Loucy (cell line): ENCODE data around the gene ECT2L.

Experiments
- H2AFZ ChIP-seq: fragments of 200-600 bp; sonication (generic); 2 replicates; pipeline ENCODE4 v1.6.0; 2016; ENCODE audit warnings: antibody characterized with exemption, mild to moderate bottlenecking, low read length, moderate library complexity
- H3F3A ChIP-seq: fragments of 200-600 bp; 2 replicates; pipeline ENCODE4 v1.6.0; 2016; ENCODE audit warnings: antibody characterized with exemption, low read depth, mild to moderate bottlenecking
- H3K27me3 ChIP-seq: fragments of 200-600 bp; sonication (generic); 2 replicates; pipeline ENCODE4 v1.6.1; 2014; ENCODE audit warnings: low read length, mild to moderate bottlenecking; ENCODE audit not compliant: insufficient read depth, poor library complexity, severe bottlenecking
- H3K36me3 ChIP-seq: fragments of 200-600 bp; sonication (generic); 2 replicates; pipeline ENCODE4 v1.6.1; 2016; ENCODE audit warnings: low read length; ENCODE audit not compliant: insufficient read depth
- H3K4me1 ChIP-seq: fragments of 200-600 bp; sonication (generic); 2 replicates; pipeline ENCODE4 v1.5.1; 2014; ENCODE audit warnings: low read length, mild to moderate bottlenecking; ENCODE audit not compliant: insufficient read depth, poor library complexity, severe bottlenecking
- H3K4me2 ChIP-seq: fragments of 200-600 bp; sonication (generic); 2 replicates; pipeline ENCODE4 v1.6.0; 2014; ENCODE audit warnings: antibody characterized with exemption, low read length, low read depth, mild to moderate bottlenecking; ENCODE audit not compliant: poor library complexity, severe bottlenecking
- H3K4me3 ChIP-seq: fragments of 200-600 bp; sonication (generic); 2 replicates; pipeline ENCODE4 v1.5.1; 2014; ENCODE audit warnings: low read length, mild to moderate bottlenecking, mixed read lengths; ENCODE audit not compliant: poor library complexity, severe bottlenecking
- H3K79me2 ChIP-seq: fragments of 200-600 bp; sonication (generic); 2 replicates; pipeline ENCODE4 v1.6.1; 2014; ENCODE audit warnings: low read length; ENCODE audit not compliant: insufficient read depth
- H3K9ac ChIP-seq: fragments of 200-600 bp; sonication (generic); 2 replicates; pipeline ENCODE4 v1.6.0; 2014; ENCODE audit warnings: mild to moderate bottlenecking, low read depth, low read length, moderate library complexity; ENCODE audit not compliant: poor library complexity, severe bottlenecking
- H3K9me2 ChIP-seq: fragments of 200-600 bp; sonication (generic); replicated peaks from 2 replicates; pipeline ENCODE4 v1.6.1; 2016; ENCODE audit warnings: low read depth, low read length, mixed read lengths
- H3K9me3 ChIP-seq: fragments of 200-600 bp; sonication (generic); 2 replicates; pipeline ENCODE4 v1.6.1; 2014; ENCODE audit warnings: mild to moderate bottlenecking, antibody characterized with exemption, low read length, low read depth; ENCODE audit not compliant: insufficient read depth
- H4K20me1 ChIP-seq: fragments of 200-600 bp; sonication (generic); 2 replicates; pipeline ENCODE4 v1.6.0; 2014; ENCODE audit warnings: antibody characterized with exemption, low read length, mild to moderate bottlenecking; ENCODE audit not compliant: insufficient read depth, poor library complexity, severe bottlenecking
- CTCF ChIP-seq: fragments of 200-600 bp; sonication (generic); conservative IDR thresholded peaks from 2 replicates; pipeline ENCODE4 v1.5.1; 2014; ENCODE audit warnings: mild to moderate bottlenecking, antibody characterized with exemption, low read length
- EZH2phosphoT487 ChIP-seq: fragments of 200-600 bp; IDR thresholded peaks from 2 replicates; pipeline ENCODE4 v1.6.1; 2018; ENCODE audit warnings: antibody characterized with exemption, mild to moderate bottlenecking, moderate library complexity, borderline replicate concordance

The ECT2L gene

GRCh38 chr6:138944412-138944811, 148.5 kb downstream of the ECT2L start:
- Histone ChIP-seq H4K20me1 (peaks cover 22% of the 10 kb centered on the region), H3K36me3 (peaks cover 57% of the 10 kb centered on the region), H3K79me2 (peaks cover 35% of the 10 kb centered on the region; the same call in 1 of the 2 replicates), H3K9me3 (no peaks in the 10 kb centered on the region), H3K4me3 (no peak overlapping the region), H2AFZ (no peak overlapping the region), H3K9me2 (no peaks in the 10 kb centered on the region), H3F3A (no peaks in the 10 kb centered on the region), H3K4me1 (peaks cover 12% of the 10 kb centered on the region), H3K27me3 (no peaks in the 10 kb centered on the region), H3K4me2 (no peak overlapping the region), H3K9ac (no peak overlapping the region)
- TF ChIP-seq EZH2phosphoT487: no peak
- TF ChIP-seq CTCF: no peak

GRCh38 chr6:138945354-138945753, 149.5 kb downstream of the ECT2L start:
- no peak overlapping the region for H3K9ac ChIP-seq
- no peak overlapping the region for H2AFZ ChIP-seq
- no peak overlapping the region for H3K4me2 ChIP-seq
- H3K4me3 ChIP-seq: no peak overlapping the region
- H3F3A ChIP-seq: no peaks in the 10 kb centered on the region
- no peaks in the 10 kb centered on the region for H3K27me3 ChIP-seq
- no peaks in the 10 kb centered on the region for H3K9me2 ChIP-seq
- peaks cover 52% of the 10 kb centered on the region for H3K36me3 ChIP-seq
- peaks cover 28% of the 10 kb centered on the region for H4K20me1 ChIP-seq
- TF ChIP-seq EZH2phosphoT487: no peak
- TF ChIP-seq CTCF: peak; percentile 39
- H3K4me1 ChIP-seq: peaks cover 12% of the 10 kb centered on the region
- no peaks in the 10 kb centered on the region for H3K9me3 ChIP-seq
- peaks cover 44% of the 10 kb centered on the region for H3K79me2 ChIP-seq

GRCh38 chr6:138948004-138948403, 152.1 kb downstream of the ECT2L start:
- no peaks in the 10 kb centered on the region for H3K9me3 ChIP-seq
- no peaks in the 10 kb centered on the region for H3K27me3 ChIP-seq
- H4K20me1 ChIP-seq: peaks cover 28% of the 10 kb centered on the region
- no peak overlapping the region for H3K4me2 ChIP-seq
- no peak overlapping the region for H3K4me3 ChIP-seq
- H3K9ac ChIP-seq: no peak overlapping the region
- no peaks in the 10 kb centered on the region for H3F3A ChIP-seq
- H3K9me2 ChIP-seq: no peaks in the 10 kb centered on the region
- peaks cover 12% of the 10 kb centered on the region for H3K4me1 ChIP-seq
- no peak overlapping the region for H2AFZ ChIP-seq
- peaks cover 29% of the 10 kb centered on the region for H3K36me3 ChIP-seq
- TF ChIP-seq EZH2phosphoT487: no peak
- no peak for TF ChIP-seq CTCF
- peaks cover 69% of the 10 kb centered on the region for H3K79me2 ChIP-seq
